Natural killer cell treated with Interleukin-12 subunit alpha and Interleukin-12 subunit beta and Interleukin-15 and Interleukin-18, amount 100 ng/mL, for 72 hours (primary cell): ENCODE results near the gene SPIN2A. TPM values are rescaled to one million over a fixed set of nuclear protein-coding genes. Genes with fewer than 3 reads are reported as not detected.
"Not testable (repeated sequence)": the region's sequence is repeated elsewhere in the genome, so short reads cannot be mapped to it uniquely, and the experiment has no call there.

ENCODE experiments used
- ATAC-seq, 2 donors: fragments of 150-1000 bp; cut with Tn5 transposase in 1 of 2; sonication (Bioruptor Pico), chemical (Tn5 transposase) in 1 of 2; 2 replicates each; pipeline ENCODE4 v1.10.0; 2021
- DNase-seq: peaks from one replicate; pipeline ENCODE4 v3.0.0; 2022; ENCODE audit warnings: low spot score
- H3K27ac Mint-ChIP-seq, 2 donors: 1 replicate in 1 of 2; 2 replicates in 1 of 2; pipeline ENCODE4 v1.8.0; 2022; ENCODE audit warnings: mixed read lengths in 2 of 2, mild to moderate bottlenecking in 1 of 2, moderate library complexity in 1 of 2
- H3K27me3 Mint-ChIP-seq, 2 donors: 1 replicate in 1 of 2; 2 replicates in 1 of 2; pipeline ENCODE4 v1.8.0; 2022; ENCODE audit warnings: mixed read lengths in 2 of 2
- H3K36me3 Mint-ChIP-seq: one replicate; pipeline ENCODE4 v1.8.0; 2022; ENCODE audit warnings: mixed read lengths
- H3K4me1 Mint-ChIP-seq, 2 donors: 1 replicate in 1 of 2; 2 replicates in 1 of 2; pipeline ENCODE4 v1.8.0; 2022; ENCODE audit warnings: low read depth in 2 of 2, mixed read lengths in 2 of 2, mild to moderate bottlenecking in 1 of 2
- H3K4me3 Mint-ChIP-seq: one replicate; pipeline ENCODE4 v1.8.0; 2022; ENCODE audit warnings: mixed read lengths
- H3K9me3 Mint-ChIP-seq: 2 replicates; pipeline ENCODE4 v1.8.0; 2022; ENCODE audit warnings: mixed read lengths
- total RNA-seq, 2 donors: library from RNA; stranded (reverse); gene quantifications; one replicate each; pipeline ENCODE4 v1.2.3, GENCODE V29; 2022

SPIN2A gene
- total RNA-seq, 2 donors from 2014 or later: 0.50 to 0.64 TPM

DNA sequence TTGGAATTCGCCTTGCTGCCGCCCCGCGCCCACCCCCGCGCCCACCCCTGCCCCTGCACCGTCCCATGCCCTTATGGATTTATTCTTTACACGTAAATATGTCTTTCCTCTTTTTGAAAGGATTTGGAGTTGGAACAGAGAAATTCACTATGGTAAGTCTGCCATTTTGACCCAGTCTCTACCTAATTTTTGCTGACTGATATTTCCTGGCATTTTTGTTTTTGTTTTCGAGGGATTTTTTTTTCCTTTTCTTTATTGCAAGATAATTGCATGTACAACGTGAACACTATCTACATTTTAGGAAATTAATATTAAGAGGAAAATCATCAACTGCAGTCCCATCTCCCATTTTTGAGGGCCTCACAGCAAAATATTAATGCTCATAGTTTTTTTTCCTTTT is 15.4 kb downstream of the SPIN2A start:
- DNase-seq (no peak), ATAC-seq (no peak)
- Mint-ChIP-seq H3K36me3 (peaks cover 5% of the 10 kb centered on the region), H3K27me3 (peaks cover 0 to 6% of the 10 kb centered on the region in 2 donors), H3K4me1 (peaks cover 7 to 10% of the 10 kb centered on the region in 2 donors), H3K4me3 (peak overlapping the region; percentile 90), H3K9me3 (no peaks in the 10 kb centered on the region), H3K27ac (peak overlapping the region; percentile 69 to 78)

DNA sequence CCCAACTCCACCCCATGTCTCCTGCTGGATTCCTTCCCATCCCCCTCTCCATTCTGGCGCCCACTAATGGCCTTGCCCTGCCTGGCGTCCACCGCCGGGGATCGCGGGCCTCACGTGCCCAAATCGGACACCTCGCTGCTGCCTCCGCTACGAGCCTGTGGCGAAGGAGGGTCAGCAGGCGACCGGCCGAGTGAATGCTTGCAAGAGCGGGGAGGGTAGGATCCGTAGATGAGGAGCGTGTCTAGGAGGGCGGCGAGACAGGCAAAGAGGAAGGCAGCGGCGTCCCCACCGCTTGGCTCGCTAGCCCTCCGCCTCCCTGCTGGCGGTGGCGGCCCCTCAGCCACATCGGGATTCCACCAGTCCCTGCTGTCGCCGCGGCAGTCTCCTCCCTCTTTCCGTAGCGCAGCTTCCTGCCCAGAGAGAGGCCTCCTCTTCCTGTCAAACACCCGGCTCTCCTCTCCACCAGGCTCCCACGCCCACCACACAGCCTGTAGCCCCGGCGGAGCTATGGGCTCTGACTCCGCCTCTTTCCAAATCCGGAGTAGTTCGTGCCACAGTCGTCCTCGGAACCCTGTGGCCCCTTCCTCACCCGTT is 15.9 kb downstream of the SPIN2A start, which contains the start of gene SPIN2B:
TSS of gene SPIN2B (minus strand) at position 387 of the 594 bp plus-strand sequence.
- peaks cover 5% of the 10 kb centered on the region for H3K36me3 Mint-ChIP-seq
- H3K27ac Mint-ChIP-seq: peak within 1 kb of the TSS; percentile 69 to 78
- H3K4me3 Mint-ChIP-seq: peak within 1 kb of the TSS; percentile 90
- ATAC-seq: peak; percentile 99 to 100
- peaks cover 0 to 6% of the 10 kb centered on the region in 2 donors for H3K27me3 Mint-ChIP-seq
- peak; percentile 89 for DNase-seq
- no peaks in the 10 kb centered on the region for H3K9me3 Mint-ChIP-seq
- H3K4me1 Mint-ChIP-seq: peaks cover 7 to 10% of the 10 kb centered on the region in 2 donors

DNA sequence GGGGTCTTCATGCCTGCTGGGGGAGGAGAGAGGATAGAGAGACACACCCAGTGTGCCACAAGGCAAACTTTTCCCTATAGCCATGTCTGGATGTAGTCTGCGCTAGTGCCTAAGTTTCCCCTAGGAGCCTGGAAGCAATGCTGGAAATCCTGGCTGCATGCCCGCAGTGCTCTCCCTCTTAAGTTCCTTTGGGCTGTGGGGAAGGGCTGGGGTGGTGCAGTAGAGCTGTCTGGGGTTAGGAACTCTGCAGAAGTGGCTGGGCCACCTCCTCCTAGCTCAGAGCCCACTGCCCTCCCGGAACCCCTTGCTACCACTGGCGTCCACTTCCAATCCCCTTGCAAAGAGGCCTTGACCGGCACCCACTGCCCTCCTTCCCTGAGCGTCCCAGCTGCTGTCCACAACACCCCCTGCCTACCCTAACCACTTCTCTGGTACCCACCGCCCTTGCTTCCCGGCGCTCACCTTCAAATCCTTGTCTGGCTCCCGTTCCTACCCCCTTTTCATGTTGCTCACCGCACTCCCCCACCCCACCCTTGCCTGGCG is 16.5 kb downstream of the SPIN2A start:
- H3K9me3 Mint-ChIP-seq, H3K36me3 Mint-ChIP-seq, DNase-seq, H3K27me3 Mint-ChIP-seq, H3K4me1 Mint-ChIP-seq, ATAC-seq: not testable (repeated sequence)
- H3K27ac Mint-ChIP-seq: peak overlapping the region; percentile 69 to 78
- H3K4me3 Mint-ChIP-seq: peak overlapping the region; percentile 90

DNA sequence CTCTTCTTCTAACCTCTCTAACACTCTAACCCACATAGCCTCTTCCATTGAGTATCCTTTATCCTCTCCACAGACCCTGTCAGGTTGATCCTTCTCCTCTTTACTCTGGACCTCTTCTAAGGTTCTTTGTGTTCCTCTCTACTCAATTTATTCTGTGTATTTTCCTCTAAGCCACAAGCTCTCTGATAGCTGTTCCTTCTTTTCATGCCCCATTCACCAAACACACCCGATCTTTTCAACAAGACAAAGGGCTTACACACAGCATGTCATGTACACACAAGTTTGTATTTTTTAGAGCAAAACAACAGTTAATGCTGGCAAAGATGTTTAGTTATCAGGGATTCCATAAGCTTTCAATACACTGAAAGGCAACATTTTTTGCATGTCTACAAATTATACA is 17.8 kb downstream of the SPIN2A start:
- Mint-ChIP-seq H3K36me3 (peaks cover 5% of the 10 kb centered on the region), H3K4me3 (no peak overlapping the region), H3K27me3 (peaks cover 0 to 8% of the 10 kb centered on the region in 2 donors), H3K27ac (no peak overlapping the region), H3K4me1 (peaks cover 7 to 10% of the 10 kb centered on the region in 2 donors), H3K9me3 (no peaks in the 10 kb centered on the region)
- DNase-seq: no peak
- ATAC-seq: no peak

DNA sequence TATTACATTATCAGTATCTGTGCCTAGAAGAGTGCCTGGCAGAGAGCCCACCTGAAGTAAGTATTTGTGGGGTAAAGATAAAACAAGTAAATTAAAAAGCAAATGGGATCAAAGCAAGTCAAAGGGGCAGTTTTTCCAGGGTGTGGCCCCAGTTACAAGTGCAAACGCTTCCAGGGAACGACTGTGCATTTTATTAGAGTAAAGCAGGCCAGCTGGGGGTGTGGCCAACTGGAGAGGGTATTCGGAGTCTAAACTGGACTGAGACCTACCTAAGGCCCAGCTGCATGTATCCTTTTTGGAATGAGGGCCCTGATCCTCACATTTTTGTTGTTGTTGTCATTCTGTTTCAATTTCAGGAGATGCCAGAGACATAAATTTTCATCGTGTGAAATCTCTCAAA is 19.6 kb downstream of the SPIN2A start:
- not testable (repeated sequence) for H3K27ac Mint-ChIP-seq

DNA sequence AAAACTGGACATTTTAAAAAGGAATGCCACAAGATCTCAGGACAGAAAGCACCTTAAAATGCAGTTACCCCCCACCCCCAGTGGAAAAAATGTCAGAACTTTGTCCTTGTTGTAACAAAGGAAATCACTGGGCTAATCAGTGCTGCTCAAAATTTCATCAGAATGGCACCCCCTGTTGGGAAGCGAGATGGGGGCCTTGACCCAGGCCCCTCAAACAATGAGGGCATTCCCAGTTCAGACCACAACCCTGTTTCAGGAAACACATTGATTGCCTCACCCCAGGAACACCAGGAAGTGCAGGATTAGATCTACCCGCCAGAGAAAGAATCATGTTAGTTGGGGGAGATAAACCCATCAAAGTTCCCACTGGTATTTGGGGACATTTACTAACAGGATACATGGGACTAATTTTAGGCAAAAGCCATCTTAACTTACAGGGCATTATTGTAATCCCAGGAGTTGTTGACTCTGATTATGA is 32.2 kb downstream of the SPIN2A start:
- H3K4me1 Mint-ChIP-seq: no peaks in the 10 kb centered on the region
- no peak for ATAC-seq
- peaks cover 7% of the 10 kb centered on the region for H3K36me3 Mint-ChIP-seq

More for the DNA sequence above, 19.6 kb downstream of the SPIN2A start:
- H3K4me3 Mint-ChIP-seq, ATAC-seq, H3K27me3 Mint-ChIP-seq, H3K9me3 Mint-ChIP-seq, DNase-seq, H3K4me1 Mint-ChIP-seq, H3K36me3 Mint-ChIP-seq: not testable (repeated sequence)

DNA sequence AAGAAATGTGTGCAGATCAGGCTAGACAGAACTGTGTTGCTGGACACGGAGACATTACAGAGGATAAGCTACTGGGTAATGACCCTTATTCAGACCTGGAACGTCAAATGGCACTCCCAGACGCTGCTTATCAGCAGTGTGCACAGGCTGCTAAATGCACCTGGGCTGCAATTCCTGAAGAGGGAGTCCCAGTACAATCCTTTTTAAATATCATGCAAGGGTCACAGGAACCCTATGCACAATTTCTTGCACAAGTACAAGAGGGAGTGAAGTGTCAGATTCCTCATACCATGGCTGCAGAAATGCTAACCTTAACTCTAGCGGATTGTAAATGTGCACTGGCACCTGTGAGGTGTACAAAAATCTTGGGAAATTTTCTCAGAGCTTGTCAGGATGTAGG is 32.8 kb downstream of the SPIN2A start:
- no peak for ATAC-seq
- H3K27ac Mint-ChIP-seq: no peak overlapping the region
- peaks cover 0 to 4% of the 10 kb centered on the region in 2 donors for H3K27me3 Mint-ChIP-seq
- DNase-seq: no peak
- H3K4me1 Mint-ChIP-seq: no peaks in the 10 kb centered on the region
- no peak overlapping the region for H3K4me3 Mint-ChIP-seq
- H3K9me3 Mint-ChIP-seq: no peaks in the 10 kb centered on the region
- peaks cover 9% of the 10 kb centered on the region for H3K36me3 Mint-ChIP-seq

More for the DNA sequence above, 32.2 kb downstream of the SPIN2A start:
- H3K27me3 Mint-ChIP-seq: peaks cover 0 to 6% of the 10 kb centered on the region in 2 donors
- no peak overlapping the region for H3K27ac Mint-ChIP-seq
- H3K9me3 Mint-ChIP-seq: no peaks in the 10 kb centered on the region
- DNase-seq: no peak
- H3K4me3 Mint-ChIP-seq: no peak overlapping the region

DNA sequence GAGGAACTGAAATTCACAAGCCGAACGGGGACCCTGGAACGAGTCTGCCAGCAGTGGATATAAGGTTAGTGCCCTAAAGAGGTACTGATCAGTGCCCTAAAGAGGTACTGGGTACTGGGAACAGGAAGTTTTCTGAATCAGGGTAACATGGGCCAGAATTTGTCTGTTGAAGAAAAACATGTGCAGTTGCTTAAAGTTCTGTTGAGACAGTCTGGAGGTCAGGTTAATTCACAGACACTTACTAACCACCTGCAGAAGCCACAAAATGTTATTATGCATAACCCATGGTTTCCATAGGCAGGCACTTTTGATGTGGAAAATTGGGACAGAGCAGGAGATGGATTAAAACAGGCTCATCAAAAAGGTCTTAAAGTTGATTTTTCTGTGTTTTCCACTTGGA is 33.7 kb downstream of the SPIN2A start:
- DNase-seq: no peak
- no peak for ATAC-seq
- Mint-ChIP-seq H3K36me3 (peaks cover 13% of the 10 kb centered on the region), H3K27me3 (no peaks in the 10 kb centered on the region), H3K4me1 (no peaks in the 10 kb centered on the region), H3K27ac (no peak overlapping the region), H3K9me3 (no peaks in the 10 kb centered on the region), H3K4me3 (no peak overlapping the region)

DNA sequence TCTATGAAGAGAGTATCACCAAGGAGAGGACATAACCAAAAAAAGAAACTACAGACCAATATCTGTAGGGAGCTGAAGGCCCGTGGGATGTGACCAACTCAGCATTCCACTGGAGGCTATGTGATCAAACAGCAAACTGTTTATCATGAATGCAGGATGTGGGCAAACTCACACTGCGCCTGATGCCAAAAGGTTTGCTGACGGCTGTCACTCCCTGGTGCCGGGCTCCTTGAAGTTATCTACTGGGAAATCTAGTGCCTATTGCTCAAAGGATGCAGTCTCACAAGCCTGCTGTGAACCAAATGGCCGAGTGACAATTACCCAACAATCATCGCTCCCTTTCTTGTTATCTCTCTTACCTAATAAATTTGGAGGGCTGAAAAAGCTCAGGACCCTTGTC is 34.3 kb downstream of the SPIN2A start:
- not testable (repeated sequence) for H3K9me3 Mint-ChIP-seq, H3K4me3 Mint-ChIP-seq

More for the DNA sequence above, 34.3 kb downstream of the SPIN2A start:
- H3K4me1 Mint-ChIP-seq, H3K27ac Mint-ChIP-seq, DNase-seq, H3K27me3 Mint-ChIP-seq, ATAC-seq: not testable (repeated sequence)
- peaks cover 19% of the 10 kb centered on the region for H3K36me3 Mint-ChIP-seq

Other genes starting within 250 kb of the SPIN2A start
- gene SPIN3, start 141.9 kb downstream of the SPIN2A start, total RNA-seq: 1 to 10 TPM; 5.4 to 6.6 TPM
- 1 to 10 TPM; 5.7 to 9.3 TPM for gene SPIN2B, start 15.8 kb downstream of the SPIN2A start, total RNA-seq
- gene FAAH2, start 149.3 kb upstream of the SPIN2A start, total RNA-seq: 1 to 10 TPM in 1 of 2 donors, under 1 TPM in 1; 0.14 to 1.1 TPM